Activated naive CD4-positive, alpha-beta T cell treated with anti-CD3 and anti-CD28 coated beads, Interleukin-2, amount 50 U/mL, for 72 hours (primary cell): Measurements from ENCODE around the gene KRT10. TPM values are rescaled to one million over a fixed set of nuclear protein-coding genes. Genes with fewer than 3 reads are reported as not detected.
A peak's percentile ranks its signal among the peaks of the same experiment; 100 is the strongest.
"Not testable (repeated sequence)": the region's sequence is repeated elsewhere in the genome, so short reads cannot be mapped to it uniquely, and the experiment has no call there.

Experiments used
- ATAC-seq, 2 donors: fragments of 150-1000 bp; cut with Tn5 transposase; 2 replicates each; pipeline ENCODE4 v1.10.0; 2021; ENCODE audit warnings: mild to moderate bottlenecking in 2 of 2, moderate library complexity in 2 of 2
- DNase-seq, 2 donors: peaks; one replicate each; pipeline ENCODE4 v3.0.0; 2021 to 2022; ENCODE audit warnings: low spot score in 2 of 2
- H3K27ac Mint-ChIP-seq, 2 donors: one replicate each; pipeline ENCODE4 v1.8.0; 2022; ENCODE audit warnings: mild to moderate bottlenecking in 2 of 2, mixed read lengths in 2 of 2
- H3K36me3 Mint-ChIP-seq, 2 donors: one replicate each; pipeline ENCODE4 v1.8.0; 2022; ENCODE audit warnings: mixed read lengths in 2 of 2
- H3K9me3 Mint-ChIP-seq, 2 donors: one replicate each; pipeline ENCODE4 v1.8.0; 2022; ENCODE audit warnings: mixed read lengths in 2 of 2
- total RNA-seq, 2 donors: library from RNA; stranded (reverse); gene quantifications; one replicate each; pipeline ENCODE4 v1.2.3, GENCODE V29; 2022

Gene KRT10
- total RNA-seq, result 10 to 100 TPM; 28.2 to 33.2 TPM

DNA sequence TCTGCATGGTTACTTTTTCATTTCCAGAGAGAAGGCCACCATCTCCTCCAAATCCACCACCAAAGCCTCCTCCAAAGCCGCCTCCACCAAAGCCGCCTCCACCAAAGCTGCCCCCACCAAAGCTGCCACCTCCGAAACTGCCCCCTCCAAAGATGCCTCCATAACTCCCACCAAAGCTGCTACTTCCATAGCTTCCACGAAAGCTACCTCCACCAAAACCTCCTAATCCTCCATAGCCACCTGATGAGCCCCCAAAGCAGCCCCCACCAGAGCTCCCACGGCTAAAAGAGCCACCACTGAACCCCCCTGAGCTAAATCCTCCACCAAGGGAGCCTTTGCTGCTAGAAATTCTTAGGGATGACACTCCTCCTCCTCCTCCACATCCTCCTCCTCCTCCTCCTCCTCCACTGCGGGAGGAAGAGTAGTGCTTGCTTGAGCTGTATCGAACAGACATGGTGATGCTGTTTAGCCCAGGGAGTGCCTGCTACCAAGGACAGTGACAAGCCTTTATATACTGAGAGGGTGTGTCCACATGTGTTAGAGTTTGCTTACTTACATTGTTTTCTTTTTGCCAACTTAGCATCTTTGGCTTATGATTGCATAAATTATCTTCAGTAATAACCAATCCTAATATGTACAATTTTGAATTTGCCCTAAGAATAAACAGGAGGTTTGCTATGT lies at the start of gene KRT10:
Gene KRT10 (minus strand): TSS at position 483 of the 681 bp plus-strand sequence. CDS start 29 bp downstream, at position 454.
- ATAC-seq (no peak), DNase-seq (no peak)
- H3K36me3 Mint-ChIP-seq, result peaks cover 14 to 21% of the 10 kb centered on the region in 2 donors
- no peak within 1 kb of the TSS for H3K27ac Mint-ChIP-seq
- peaks cover 0 to 3% of the 10 kb centered on the region in 2 donors for H3K9me3 Mint-ChIP-seq

DNA sequence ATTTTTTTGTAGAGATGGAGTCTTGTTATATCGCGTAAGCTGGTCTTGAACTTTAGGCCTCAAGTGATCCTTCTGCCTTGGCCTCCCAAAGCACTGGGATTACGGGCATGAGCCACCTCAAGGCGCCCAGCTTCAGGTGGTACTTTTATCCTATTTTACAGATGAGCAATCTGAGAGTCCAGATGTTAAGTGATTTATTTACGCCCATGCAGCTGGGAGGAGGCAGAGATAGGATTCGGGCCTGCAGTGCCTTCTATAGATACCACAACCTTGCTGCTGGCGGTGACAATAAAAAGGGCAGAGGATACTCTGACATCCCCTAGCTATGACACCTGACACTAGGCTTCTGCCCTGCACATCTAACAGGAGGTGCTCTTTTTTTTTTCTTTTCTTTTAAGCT lies 48.9 kb upstream of the KRT10 start:
- no peak overlapping the region for H3K27ac Mint-ChIP-seq
- no peaks in the 10 kb centered on the region for H3K9me3 Mint-ChIP-seq
- no peaks in the 10 kb centered on the region for H3K36me3 Mint-ChIP-seq
- DNase-seq, result no peak
- no peak for ATAC-seq

DNA sequence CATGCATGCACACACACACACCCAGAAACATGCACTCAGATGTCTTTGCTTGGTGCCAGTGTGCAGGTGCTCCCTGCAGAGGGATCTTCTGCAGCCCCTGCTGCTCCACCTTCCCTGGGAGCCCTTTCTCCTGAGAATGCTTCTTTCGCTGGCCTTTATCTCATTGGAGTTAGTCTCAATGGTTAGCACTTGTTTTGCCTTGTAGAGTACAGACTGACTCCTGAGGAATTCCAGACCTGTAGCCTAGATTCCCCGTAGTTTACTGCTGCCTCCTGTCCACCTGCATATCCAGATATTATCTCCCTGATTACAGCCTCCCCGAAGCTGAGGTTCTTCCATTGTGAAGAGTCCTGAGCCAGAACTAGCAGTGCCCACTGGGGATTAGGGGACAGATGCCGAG lies 47.7 kb upstream of the KRT10 start:
- H3K36me3 Mint-ChIP-seq, result no peaks in the 10 kb centered on the region
- ATAC-seq (no peak), DNase-seq (no peak)
- H3K27ac Mint-ChIP-seq, result no peak overlapping the region
- H3K9me3 Mint-ChIP-seq, result no peaks in the 10 kb centered on the region

DNA sequence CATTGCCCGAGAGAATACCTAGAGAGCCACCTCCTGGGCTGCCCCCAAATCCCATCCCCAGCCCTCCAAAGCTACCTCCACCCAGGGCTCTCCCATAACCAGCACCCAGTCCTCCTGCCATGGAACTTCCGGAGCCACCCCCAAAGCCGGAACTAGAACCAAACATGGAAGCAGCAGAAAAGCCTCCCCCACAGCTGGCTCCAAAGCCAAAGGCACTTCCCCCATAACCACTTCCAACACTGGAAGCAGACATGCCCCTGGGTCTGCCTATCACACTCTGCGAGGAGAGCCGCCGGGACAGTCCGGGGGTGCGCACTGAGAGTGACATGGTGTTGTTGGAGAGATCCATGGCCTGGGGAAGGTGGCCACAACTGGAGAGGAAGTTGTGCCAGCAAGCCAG lies 44.4 kb upstream of the KRT10 start, which contains the start of gene KRT12:
Gene KRT12 (minus strand): TSS at position 386 of the 400 bp plus-strand sequence. CDS start 37 bp downstream, at position 349.
- ATAC-seq, result no peak
- peak within 1 kb of the TSS in 1 of 2 donors; percentile 50 for H3K27ac Mint-ChIP-seq

DNA sequence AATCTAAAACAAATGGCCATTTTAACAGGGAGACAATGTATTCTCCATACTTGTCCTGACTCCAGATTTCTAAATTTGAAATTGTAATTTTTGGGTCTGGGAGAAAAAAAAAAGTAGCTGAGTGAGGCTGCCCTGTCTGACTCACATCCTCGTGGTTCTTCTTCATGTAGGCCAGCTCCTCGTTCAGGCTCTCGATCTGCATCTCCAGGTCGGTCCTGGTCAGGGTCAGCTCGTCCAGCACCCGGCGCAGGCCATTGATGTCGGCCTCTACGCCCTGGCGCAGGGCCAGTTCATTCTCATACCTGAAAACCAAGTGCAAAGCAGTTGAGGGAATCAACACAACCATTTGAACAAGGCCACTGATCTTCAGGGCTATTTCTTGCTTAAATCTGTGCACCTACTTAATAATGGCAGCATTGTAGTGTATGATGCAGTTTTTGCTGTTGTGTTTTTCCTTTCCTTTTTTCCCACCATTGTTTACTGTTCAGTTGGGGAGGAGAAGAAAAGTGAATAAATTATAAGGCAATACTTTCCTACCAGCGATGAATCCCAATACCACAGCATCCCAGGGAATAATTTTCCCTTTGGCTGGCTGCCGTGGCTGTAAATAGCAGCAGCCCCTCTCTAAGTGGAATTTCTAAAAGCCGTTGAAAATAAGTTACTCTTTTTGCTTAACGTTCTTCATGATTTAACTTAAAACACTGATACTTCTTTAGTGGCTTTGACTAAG lies 42.4 kb upstream of the KRT10 start:
- no peak overlapping the region for H3K27ac Mint-ChIP-seq
- no peaks in the 10 kb centered on the region for H3K9me3 Mint-ChIP-seq
- no peak for ATAC-seq
- no peak for DNase-seq
- H3K36me3 Mint-ChIP-seq, result no peaks in the 10 kb centered on the region

More for the DNA sequence above, 44.4 kb upstream of the KRT10 start, which contains the start of gene KRT12:
- no peak for DNase-seq
- Mint-ChIP-seq H3K9me3 (no peaks in the 10 kb centered on the region), H3K36me3 (no peaks in the 10 kb centered on the region)

DNA sequence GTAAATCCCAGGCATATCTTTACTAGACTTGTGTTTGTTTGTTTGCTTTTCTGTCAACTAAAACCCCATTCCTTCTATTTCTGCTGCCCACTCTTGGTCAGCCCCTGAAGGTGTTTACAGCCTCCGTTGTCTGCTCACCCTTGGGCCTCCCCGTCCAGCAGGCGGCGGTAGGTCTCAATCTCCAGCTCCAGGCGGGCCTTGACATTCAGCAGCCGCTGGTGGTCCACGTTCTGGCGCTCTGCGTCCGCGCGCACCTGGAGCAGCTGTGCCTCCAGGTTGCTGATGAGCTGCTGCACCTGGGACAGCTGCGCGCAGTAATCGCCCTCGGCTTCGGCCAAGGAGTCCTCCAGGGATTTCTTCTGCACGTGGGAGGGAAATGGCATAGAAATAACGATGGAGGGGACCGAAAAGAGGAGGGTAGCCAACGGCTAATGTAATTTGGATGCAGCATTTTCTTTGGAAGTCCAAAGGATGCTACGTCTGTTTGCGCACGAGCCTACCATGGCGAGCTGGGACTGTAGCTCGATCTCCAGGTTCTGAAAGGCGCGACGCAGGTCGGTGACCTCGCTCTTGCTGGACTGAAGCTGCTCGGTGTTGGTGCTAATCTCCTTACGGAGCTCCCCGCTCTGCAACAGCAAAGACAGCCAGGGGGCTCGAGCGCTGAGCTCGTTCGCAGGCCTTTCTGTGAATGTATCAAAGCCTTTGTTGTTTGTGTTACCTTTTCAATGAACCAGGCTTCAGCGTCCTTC lies 40.7 kb upstream of the KRT10 start:
- H3K27ac Mint-ChIP-seq, result no peak overlapping the region
- no peaks in the 10 kb centered on the region for H3K36me3 Mint-ChIP-seq
- no peaks in the 10 kb centered on the region for H3K9me3 Mint-ChIP-seq
- ATAC-seq, result no peak
- DNase-seq, result peak in 1 of 2 donors; percentile 5

DNA sequence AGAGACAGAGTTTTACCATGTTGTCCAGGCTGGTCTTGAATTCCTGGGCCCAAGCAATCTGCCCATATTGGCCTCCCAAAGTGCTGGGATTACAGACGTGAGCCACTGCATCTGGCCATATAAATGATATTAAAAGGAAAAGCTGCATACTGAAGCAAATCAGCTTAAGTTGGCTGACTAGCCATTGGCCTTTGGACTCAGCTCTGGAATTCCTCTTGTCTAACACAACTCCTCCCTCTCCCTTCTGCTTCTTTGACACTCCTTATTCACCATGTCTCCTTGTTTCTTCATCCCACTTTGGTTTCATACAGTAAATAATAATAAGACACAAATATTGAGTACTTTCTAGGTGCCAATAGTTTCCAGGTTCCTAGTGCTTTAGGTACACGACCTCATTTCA lies 37.1 kb upstream of the KRT10 start:
- ATAC-seq (no peak), DNase-seq (no peak)
- H3K9me3 Mint-ChIP-seq, result no peaks in the 10 kb centered on the region
- H3K36me3 Mint-ChIP-seq, result no peaks in the 10 kb centered on the region
- peak overlapping the region in 1 of 2 donors; percentile 57 for H3K27ac Mint-ChIP-seq

DNA sequence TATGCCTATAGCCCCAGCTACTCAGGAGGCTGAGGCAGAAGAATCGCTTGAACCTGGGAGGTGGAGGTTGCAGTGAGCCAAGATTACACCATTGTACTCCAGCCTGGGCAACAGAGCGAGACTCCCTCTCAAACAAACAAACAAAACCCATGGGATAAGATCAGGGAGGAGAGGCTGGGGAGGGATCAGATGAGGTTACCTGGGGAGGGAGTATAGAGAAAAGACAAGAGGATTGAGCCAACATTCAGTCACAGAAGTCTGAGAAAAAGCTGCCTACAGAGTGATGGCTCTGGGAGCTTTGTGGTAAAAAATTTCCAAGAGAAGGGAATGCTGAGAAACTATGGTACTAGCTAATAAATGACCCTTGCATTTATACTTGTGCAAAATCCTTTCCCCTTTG lies 36.3 kb upstream of the KRT10 start:
- H3K9me3 Mint-ChIP-seq, ATAC-seq, H3K36me3 Mint-ChIP-seq, DNase-seq, H3K27ac Mint-ChIP-seq: not testable (repeated sequence)

DNA sequence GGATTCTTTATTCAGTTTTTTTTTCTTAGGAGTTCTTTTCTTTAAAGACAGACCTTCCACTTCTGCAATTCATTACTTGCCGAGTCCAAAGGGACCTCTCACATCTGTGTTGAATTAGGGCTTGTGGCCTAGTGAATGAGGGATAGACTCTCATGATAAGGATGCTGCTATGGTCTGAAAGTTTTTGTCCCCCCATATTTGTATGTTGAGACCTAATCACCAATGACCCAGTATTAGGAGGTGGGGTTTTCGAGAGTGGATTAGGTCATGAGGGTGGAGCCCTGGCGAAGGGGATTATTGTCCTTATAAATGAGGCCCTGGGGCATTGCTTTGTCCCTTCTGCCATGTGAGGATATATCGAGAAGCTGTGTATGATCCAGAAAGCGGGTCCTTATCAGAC lies 35.1 kb upstream of the KRT10 start:
- ATAC-seq, result no peak
- Mint-ChIP-seq H3K36me3 (no peaks in the 10 kb centered on the region), H3K27ac (no peak overlapping the region), H3K9me3 (no peaks in the 10 kb centered on the region)
- no peak for DNase-seq

DNA sequence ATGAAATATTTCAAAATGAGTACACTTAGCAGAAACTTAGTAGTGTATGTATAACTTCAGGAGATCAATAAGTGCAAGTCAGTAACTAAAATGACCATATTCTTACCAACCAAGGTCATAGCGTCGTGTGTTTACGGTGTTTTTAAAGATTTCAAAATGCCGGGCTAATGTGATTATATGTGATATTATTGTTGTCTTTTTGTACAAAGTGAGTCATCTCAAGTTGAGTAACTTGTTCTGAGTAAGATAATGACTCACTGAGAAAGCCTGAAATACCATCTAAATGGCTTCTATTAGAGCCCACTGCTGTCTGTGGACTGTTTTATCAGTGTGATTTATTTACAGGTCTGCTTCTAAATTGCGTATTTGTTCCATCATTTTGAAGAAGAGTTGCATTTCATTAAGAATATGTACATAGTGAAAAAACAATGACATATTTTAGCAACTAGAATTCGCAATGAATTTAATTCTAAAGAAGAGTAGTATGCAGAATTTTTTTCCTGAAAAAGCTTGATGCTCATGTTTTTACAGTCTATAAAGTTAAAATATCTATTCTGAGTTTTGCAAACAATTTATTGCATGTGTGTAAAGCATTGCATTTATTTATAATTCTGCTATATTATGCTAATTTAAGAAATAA lies 31.9 kb upstream of the KRT10 start:
- Mint-ChIP-seq H3K9me3 (no peaks in the 10 kb centered on the region), H3K36me3 (no peaks in the 10 kb centered on the region), H3K27ac (no peak overlapping the region)
- ATAC-seq (no peak), DNase-seq (no peak)

DNA sequence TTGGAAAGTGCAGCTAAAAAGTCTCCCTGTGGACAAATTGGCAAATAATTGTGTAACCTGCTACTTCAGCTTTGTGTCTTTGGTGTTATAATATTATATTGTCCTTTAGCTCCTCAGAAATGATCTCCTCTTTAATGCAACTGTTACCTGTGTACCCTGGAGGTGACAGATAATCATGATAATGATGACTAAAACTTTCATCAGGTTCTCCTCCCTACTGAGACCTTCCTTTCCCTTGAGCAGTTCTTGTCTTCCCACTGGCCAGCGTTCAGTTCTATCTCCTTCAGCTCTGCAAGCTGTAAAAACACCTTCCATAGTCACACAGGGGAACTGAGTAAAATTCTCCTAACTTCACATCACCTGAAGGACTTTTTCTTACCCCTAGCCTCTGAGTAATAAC lies 29.9 kb upstream of the KRT10 start:
- no peak for ATAC-seq
- Mint-ChIP-seq H3K9me3 (no peaks in the 10 kb centered on the region), H3K27ac (no peak overlapping the region), H3K36me3 (no peaks in the 10 kb centered on the region)
- DNase-seq, result no peak

DNA sequence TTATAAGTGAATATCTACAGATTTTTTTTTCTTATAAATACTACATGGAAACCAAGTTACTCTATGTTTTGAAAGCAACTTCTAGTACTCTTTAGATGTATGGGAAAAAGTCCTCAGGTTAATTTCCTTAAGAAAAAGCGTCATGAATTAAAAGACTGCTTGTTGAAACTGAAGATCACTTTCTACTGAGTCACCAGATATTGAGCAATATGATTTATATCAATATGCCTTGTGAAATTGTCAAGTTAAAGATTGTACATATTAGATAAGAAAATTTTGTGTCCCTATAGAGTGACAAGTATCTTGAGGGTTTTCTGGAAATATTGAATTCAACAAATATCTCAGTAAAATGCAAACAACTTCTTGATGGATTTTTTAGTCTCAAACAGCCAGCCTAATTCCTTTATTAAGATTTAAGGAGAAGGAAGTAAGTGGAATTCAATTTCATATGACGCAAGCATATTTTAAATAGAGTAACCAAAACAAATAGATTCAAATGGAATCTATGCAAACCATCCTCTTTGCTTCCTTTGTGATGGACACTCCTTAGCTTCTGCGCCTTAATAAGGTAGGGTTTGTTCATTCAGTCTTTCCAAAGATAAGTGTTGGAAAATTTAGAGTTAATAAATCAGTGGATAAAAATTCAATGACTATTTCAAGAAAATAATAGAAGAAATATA lies 28.0 kb upstream of the KRT10 start:
- Mint-ChIP-seq H3K36me3 (no peaks in the 10 kb centered on the region), H3K9me3 (no peaks in the 10 kb centered on the region), H3K27ac (no peak overlapping the region)
- DNase-seq, result no peak
- ATAC-seq, result no peak

DNA sequence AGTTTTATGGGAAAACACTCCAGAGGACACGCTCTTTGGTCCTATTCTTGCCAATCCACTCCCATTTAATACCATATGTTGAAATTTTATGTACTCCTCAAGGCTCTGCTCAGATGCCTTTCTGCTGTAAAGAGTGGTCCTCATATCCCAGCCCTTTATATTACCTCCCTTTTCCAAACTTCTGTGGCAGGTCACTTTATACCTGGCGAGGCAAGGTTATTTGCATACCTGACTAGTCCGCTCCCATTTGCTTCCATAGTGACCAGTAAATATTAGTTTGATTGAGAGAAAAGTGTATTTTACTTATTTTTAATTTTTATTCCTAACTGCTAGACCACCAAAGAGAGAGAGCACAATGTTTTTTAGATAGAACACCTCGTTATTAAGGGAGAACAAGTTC lies 27.3 kb upstream of the KRT10 start:
- ATAC-seq (no peak), DNase-seq (no peak)
- Mint-ChIP-seq H3K9me3 (no peaks in the 10 kb centered on the region), H3K36me3 (no peaks in the 10 kb centered on the region), H3K27ac (no peak overlapping the region)

DNA sequence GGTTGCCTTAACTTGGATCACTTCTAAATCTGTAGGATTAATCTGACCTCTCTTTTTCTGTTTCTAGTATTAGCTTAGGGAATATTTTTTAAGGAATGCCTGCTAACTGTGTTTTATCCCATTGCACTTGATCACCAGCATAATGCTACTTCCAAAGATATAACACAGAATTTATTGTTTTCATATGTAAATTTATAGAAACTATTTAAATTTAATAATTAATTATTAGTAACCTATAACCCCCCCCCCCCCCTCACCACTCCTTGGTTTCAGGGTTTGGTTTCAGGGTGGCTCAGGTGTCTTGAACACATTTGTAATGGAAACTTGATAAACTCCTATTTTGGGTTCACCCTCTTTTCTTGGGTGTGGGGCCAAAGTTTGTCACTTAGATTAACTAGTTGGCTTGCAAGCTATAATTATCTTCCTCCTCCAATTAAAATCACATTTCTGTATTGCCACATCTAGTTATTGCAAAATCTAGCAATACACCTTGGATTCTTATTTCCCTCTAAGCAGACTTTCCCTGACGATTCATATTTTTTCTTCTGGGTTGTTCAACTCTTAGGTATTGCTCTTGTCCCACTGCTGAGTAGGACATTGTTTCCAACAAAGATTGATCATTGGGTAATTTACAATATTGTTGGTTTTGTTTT lies 26.3 kb upstream of the KRT10 start:
- DNase-seq (no peak), ATAC-seq (no peak)
- H3K27ac Mint-ChIP-seq, result no peak overlapping the region
- H3K9me3 Mint-ChIP-seq, result no peaks in the 10 kb centered on the region
- no peaks in the 10 kb centered on the region for H3K36me3 Mint-ChIP-seq

DNA sequence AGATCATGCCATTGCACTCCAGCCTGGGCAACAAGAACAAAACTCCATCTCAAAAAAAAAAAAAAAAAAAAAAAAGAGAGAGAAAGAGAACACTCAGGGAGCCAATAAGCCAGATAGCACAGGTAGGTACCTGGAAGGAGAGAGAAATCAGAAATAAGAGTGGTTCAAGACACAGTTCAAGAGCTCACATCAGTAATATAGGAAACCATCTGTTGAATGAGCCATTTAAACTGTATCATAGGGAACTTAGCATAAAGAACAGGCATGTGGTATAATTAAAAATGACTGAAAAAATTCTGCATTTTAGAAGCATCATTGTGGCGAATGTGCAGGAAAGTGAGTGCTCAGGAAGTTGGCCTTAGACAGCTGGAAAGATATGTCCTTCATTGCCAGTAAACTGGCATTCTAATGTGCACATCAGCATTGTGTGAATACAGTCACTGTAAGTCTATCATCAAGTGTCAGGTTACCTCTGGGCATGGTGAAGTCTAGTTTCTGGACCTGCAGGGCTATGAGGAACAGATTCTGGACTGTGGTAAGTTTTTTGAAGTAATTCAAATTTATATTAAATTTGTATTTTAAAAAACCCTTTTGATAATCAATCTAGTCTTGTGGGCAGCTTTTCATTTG lies 24.2 kb upstream of the KRT10 start:
- Mint-ChIP-seq H3K36me3 (no peaks in the 10 kb centered on the region), H3K9me3 (no peaks in the 10 kb centered on the region), H3K27ac (no peak overlapping the region)
- DNase-seq (no peak), ATAC-seq (no peak)
